ENCODE data around the gene DAGLA.

DNA sequence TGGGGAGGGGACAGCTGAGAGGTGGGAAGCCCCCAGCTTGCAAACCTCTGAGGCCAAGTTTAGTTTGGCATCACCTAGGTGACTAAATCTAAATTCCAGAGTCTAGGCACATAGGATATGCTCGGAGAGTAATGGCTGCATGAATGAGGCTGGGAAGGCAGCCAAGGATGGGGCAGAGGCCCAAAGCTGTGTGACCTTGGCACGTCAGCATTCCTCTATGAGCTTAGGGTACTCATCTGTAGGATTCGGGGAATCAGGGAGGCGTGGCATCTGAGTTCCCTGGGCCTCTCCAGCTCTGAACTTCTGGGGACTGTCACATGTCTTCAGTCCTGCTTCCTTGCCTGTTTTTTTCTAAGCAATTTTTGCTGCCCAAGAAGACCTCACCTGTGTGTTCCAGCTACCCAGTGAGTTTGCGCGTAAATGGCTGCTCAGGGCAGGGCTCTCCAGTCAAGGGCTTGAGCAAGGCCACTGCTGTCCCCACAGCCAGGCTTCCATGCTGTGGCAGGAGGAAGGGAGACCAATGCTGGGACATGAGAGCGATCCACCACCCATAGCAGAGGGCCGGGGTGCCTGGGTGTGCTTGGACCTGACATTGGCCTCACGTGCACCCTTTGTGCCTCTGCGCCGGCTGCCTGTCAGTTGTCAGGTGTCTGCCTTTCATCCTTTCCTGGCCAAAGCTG is 13.9 kb downstream of the DAGLA start:
- TF ChIP-seq, protein P1, sequence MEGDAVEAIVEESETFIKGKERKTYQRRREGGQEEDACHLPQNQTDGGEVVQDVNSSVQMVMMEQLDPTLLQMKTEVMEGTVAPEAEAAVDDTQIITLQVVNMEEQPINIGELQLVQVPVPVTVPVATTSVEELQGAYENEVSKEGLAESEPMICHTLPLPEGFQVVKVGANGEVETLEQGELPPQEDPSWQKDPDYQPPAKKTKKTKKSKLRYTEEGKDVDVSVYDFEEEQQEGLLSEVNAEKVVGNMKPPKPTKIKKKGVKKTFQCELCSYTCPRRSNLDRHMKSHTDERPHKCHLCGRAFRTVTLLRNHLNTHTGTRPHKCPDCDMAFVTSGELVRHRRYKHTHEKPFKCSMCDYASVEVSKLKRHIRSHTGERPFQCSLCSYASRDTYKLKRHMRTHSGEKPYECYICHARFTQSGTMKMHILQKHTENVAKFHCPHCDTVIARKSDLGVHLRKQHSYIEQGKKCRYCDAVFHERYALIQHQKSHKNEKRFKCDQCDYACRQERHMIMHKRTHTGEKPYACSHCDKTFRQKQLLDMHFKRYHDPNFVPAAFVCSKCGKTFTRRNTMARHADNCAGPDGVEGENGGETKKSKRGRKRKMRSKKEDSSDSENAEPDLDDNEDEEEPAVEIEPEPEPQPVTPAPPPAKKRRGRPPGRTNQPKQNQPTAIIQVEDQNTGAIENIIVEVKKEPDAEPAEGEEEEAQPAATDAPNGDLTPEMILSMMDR (IDR thresholded peaks at IDR 0.05) = no peak
- TF ChIP-seq POLR2A (IDR thresholded peaks at IDR 0.05; ENCODE audit: low read depth) (no peak), EP300 (IDR thresholded peaks at IDR 0.05) (no peak), POLR2AphosphoS5 (IDR thresholded peaks at IDR 0.05) (no peak)
